Activated CD8-positive, alpha-beta memory T cell treated with anti-CD3 and anti-CD28 coated beads for 36 hours (primary cell): ENCODE data around the gene SLC6A3. TPM values are rescaled to one million over a fixed set of nuclear protein-coding genes. Genes with fewer than 3 reads are reported as not detected.

Source experiments
- CTCF ChIA-PET: fragments of 350-600 bp; sonication (Branson Sonifier 250); formaldehyde crosslinking; loops from one replicate; lab custom pipeline; 2021; ENCODE audit warnings: antibody characterized with exemption; lab: Charles Lee
- POLR2A ChIA-PET: fragments of 350-600 bp; sonication (Branson Sonifier 250); formaldehyde crosslinking; loops from one replicate; lab custom pipeline; 2021; ENCODE audit warnings: antibody characterized with exemption; lab: Charles Lee
- total RNA-seq, 2 experiments: library from RNA; stranded (reverse); gene quantifications; one replicate each; pipeline ENCODE4 v1.2.3, GENCODE V29; 2021

Gene SLC6A3
- total RNA-seq, 2 experiments from 2014 or later, result 0.08 TPM; not detected in 1

DNA sequence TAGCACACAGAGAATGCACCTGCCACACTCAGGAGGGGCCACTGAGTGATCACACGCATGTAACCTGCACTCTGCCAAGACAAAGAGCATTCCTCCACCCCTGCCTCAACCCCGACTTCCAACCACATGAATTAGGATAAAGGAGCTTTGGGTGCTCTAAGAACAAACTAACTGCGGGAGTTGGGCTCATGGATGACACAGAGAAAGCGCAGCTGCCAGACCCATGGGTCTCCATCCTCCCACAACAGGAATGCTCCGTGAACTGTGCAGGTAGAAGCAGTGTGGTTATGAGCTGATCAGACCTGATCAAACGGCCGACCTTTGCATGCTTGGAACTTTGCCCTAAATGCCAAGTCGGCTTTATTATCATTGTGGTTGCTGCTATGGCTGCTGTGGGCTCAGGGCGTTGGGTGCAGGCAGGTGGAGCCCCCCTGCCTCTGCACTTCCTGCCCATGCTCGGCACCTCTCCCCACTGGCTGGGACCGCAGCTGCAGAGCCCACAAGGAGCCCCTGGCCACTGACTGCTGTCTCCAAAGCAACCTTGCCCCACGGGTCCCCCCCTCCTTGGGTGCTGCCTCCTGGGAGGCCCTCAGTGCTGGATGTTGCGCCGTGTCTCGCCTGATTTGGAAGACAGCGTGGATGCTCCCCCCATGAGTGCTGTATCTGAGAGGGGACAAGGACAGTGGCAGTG lies 2.6 kb upstream of the SLC6A3 start:
- ChIA-PET CTCF (interaction anchor here (1.6 kb wide), 1 partner anchor 68 kb away, joined by 6 read pairs; no protein-coding TSS in a partner anchor), POLR2A (no interaction called here)

DNA sequence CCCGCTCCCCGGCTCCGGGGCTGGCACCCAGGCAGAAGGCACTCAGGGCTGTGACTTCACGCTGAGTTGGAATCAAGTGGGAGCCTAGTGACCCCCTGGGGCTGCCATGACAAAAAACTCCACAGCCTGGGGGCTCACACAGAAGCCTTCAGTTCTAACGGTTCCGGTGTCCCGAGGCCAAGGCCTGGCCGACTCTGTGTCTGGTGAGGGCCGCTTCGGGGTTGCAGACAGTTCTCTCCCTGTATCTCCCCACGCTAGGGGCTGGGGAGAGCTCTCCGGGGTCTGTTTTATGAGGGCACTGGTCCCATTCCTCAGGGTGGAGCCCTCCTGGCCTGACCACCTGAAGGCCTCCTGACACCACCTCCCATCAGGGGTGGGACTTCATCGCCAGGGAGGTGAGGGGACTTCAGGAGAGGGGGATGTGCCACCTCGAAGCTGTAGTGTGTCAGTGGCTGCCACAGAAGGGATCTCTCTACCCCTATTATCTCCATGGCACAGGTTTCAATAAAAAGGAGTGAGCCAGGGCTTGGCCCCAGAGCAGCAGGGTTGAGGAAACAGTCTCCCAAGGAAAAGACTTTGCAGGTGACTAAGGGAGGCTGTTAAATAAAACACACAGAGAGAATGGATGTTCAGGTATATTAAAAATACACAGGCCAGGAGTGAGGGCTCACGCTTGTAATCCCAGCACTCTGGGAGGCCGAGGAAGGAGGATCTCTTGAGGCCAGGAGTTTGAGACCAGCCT lies 1.5 kb upstream of the SLC6A3 start:
- CTCF ChIA-PET, result no interaction called here
- POLR2A ChIA-PET, result no interaction called here

DNA sequence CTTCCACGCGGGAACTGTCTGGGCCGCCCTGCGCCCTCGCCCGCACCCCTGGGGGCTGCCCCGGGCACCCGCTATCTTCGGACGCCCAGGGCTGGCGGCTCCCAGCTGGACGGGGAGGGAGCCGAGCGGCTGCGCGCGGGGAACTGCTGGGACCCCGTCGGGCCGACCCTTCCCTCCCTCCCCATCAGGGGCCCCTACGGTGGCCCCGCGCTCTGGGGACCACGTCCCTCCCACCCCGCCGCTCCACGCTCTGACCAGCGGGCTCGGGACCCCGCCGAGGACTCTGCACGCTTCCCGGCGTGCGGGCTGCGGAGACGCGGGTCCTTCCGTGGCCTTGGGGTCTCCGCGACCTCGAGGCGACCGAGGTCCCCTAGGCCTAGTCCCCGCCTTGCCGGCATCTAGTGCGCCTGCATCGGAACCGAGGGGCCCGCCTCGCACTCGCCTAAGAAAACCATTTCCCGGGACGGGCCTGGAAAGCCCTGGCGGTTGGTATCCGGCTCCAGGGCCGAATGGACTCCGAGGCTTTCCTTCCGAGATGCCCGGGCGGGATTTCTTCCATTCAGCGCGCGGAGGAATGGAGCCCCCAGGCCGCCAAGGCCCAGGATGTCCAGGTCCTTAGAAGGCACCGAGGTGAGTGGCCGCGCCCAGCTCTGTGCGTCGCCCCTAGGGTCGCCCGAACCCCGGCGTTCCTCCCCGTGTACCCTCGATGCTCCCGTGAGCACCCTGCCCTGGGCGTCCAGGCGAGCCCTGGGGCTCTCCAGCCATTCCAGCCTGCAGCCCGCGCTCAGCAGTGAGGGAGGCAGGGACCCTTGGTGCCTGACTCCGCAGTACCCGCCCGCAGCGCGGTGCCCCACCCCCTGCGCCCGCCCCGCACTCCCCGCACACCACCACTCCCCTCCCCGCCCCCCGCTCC lies 705 bp upstream of the SLC6A3 start:
- ChIA-PET CTCF (no interaction called here), POLR2A (no interaction called here)

DNA sequence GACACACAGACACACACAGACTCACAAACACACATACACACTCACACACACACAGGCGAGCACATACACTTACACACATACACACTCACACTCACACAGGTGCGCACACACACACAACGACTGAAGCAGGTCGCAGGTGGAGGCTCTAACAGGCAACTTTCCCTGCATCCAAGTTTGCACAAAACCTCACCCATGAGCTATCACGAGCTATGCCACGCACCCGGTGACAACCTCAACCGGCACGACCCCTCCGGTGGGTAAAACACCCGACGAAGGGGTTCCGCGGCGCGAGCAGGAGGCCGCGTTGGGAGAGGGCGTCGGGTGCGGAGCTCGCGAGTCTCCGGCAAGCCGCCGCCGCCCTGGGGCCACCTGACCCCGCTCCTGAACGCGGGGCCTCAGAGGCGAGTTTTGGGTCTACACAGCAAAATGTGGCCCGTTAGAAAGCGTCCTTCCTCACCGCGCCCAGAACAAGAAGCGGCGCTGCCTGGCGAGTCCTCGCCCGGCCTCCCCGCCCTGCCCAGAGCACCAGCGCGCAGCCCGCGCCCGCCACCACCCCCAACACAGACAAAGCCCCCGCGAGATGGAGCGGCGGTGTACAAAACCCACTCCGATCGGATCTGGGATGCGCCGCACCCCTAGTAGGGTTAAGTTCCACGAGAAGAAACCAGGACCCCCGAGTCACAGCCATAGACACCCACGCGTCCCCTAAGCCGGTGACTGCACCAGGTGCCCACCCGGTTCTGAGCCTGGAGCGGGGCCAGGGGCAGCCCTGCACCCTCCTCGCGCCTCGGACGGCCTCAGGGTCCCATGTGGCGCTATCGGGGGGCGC lies 665 bp downstream of the SLC6A3 start:
- CTCF ChIA-PET, result interaction anchor here (1.6 kb wide), 1 partner anchor 64 kb away, joined by 3 read pairs; no protein-coding TSS in a partner anchor
- POLR2A ChIA-PET, result no interaction called here

DNA sequence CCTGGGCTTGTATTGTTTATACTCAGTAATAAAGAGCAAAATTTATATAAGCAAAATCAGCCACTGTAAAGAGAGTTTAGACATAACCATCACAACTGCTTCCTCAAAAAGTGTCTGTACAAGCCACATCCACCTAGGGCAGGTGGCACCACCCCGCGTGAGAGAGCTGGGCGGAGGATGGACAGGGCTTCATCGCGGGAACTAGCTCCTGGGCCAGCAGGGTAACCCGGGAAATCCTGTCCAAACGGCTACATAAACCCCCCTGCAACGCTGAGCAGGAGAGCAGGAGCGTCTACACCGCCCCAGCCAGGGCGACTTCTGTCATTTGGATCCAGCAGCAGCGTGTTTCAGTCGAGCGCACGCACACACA lies 1.3 kb downstream of the SLC6A3 start:
- ChIA-PET POLR2A (no interaction called here), CTCF (interaction anchor here (1.6 kb wide), 1 partner anchor 64 kb away, joined by 3 read pairs; no protein-coding TSS in a partner anchor)

DNA sequence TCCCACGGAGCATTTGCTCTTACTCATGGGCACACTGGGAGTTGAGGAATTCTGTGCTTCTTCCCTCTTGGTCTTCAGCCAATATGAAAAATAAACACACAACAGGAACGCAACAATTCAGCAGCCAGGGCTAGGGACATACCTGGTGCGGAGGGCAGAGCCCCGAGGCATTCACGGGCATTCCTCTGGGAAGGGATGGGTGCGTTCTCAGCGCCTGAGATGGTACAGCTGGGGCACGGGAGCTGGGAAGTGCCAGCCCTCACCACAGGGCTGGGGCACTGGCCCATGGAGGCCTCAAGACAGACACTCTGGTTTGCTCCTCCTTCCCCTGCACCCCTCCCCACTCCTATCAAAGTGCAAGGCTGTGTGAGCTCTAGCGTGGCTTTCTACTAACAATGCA lies 2.1 kb downstream of the SLC6A3 start:
- POLR2A ChIA-PET, result no interaction called here
- CTCF ChIA-PET, result interaction anchor here (1.6 kb wide), 1 partner anchor 63 kb away, joined by 3 read pairs; no protein-coding TSS in a partner anchor

DNA sequence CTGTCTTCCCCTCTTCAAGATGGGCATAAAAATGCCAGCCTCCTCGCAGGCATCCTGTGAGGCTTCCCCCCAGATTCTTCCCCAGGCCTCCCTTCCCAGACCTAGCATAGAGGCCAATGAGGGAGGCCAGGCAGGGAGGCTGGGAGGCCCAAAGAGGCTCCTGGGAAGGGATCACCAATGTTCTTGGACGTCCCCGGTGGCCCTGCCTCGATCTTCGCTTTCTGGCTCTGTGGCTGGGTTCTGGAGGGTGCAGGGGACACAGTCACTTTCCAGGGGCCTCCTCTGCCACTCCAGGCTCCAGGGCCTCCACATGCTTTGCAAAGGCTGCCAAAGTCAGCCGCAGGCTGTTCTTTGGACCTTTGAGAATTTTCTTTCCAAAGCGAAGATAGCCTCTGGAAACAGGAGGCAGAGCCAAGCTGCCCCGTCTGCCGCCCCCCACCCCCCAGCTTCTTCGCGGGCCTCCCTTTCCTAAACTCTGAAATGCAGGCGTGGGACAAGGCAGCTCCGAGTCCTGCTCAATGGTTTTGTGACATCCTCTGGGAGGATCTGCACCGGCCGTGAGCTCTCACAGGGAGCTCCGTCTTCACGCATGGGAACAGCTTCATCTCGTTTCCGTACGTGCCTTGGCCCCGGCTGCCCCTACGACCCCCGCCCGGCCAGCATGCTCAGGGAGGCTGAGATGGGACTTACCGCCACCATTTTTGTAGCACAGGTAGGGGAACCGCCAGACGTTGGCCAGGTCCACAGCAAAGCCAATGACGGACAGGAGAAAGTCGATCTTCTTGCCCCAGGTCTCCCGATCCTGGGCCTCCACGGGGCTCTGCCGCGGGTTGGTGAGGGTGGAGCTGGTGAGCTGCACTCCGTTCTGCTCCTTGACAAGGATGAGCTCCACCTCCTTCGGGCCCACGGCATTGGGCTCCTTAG lies 2.8 kb downstream of the SLC6A3 start:
- ChIA-PET POLR2A (no interaction called here), CTCF (interaction anchor here (1.6 kb wide), 1 partner anchor 62 kb away, joined by 3 read pairs; no protein-coding TSS in a partner anchor)

DNA sequence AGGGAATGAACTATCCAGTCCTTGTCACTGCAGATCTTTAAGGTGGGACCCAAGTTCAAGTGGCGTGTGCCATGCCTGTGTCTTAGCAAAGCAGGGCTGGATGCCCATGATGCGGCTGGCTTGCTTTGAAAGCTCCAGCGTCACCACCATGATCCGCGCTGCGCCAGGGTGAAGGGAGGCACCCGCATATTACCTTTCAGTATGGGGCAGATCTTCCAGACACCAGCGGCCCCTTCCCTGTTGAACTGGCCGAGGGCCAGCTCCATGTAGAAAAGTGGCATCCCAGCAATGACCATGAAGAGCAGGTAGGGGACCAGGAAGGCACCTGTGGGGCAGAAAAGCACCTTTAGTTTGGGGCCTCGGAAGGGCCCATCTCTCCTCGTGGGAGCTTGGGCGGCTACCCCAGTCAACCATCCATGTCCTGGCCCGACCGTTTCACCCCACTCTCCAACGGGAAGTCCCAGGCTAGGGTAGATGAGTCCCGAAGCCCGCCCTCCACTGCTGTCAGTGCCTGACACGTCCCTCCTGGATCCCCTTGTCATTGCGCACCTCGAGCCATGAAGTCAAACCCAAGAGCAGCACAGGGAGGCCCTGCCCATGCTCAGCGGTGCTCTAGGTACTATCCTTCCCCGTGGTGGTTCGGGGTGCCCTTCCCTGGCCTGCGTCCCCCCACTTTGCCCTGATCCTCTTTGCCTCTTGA lies 3.9 kb downstream of the SLC6A3 start:
- CTCF ChIA-PET, result no interaction called here
- POLR2A ChIA-PET, result no interaction called here

DNA sequence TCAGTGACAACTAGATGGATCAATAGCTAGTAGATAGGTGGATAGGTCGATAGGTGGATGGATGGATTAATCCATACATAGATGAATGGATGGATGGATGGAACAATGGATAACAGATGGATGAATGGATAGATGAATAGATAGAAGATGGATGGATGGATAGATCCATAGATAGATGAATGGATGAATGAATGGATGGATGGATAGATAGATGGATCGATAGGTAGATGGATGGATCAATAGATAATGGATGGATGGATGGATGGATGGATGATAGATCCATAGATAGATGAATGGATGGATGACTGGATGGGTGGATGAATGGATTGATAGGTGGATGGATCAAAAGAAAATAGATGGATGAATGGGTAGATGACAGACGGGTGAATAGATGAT lies 5.1 kb downstream of the SLC6A3 start:
- POLR2A ChIA-PET, result no interaction called here
- CTCF ChIA-PET, result no interaction called here

DNA sequence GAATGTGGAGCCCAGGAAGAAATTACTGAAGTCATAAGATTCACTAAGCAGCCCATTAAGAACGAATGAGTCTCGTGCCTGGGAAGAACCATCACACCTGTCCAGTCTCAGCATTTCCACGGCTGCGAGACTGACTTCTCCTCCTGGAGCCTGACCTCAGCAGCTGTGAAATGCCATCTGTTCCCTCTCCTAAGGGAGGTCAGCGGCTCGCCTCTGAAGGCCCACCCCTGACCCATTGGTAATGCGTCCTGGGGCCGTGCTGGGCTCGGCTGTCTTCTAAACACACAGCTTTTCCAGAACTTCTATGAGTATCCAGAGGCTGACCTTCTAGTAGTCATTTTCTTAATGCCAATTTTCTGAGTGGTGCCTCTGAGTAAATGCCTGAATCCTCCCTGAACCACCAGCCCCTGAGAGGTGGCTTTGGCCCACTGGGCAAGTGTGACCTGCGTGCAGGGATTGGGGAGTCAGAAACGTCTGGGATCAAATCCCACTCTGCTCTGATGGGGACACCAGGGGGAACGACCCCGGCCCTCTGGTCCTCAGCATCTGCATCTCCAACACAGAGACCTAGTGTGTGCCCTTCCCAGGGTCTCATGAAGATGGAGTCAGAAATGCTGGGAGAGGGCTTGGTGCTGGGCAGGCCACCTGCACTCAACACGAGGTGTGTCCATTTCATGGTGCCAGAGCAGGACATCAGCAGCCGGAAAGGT lies 5.7 kb downstream of the SLC6A3 start:
- ChIA-PET CTCF (no interaction called here), POLR2A (no interaction called here)

DNA sequence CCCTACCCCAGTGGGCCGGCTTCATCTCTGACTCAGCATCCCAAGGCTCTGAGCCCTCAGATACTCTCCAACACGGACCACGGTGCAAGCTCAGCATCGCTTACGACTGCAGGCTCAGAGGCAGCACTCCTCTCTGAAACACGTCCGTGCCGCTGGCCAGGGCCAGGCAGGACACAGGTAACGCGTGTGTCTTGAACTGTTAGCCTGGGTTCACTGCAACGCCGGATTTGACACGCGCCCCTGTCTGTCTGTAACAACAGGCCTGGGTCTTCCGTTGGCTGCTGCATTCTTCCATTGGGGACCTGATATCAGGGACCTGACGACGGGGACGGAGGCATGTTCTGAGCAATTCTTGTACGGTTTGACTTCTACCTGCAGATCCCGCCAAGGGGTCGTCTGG lies 6.4 kb downstream of the SLC6A3 start:
- ChIA-PET POLR2A (no interaction called here), CTCF (no interaction called here)

DNA sequence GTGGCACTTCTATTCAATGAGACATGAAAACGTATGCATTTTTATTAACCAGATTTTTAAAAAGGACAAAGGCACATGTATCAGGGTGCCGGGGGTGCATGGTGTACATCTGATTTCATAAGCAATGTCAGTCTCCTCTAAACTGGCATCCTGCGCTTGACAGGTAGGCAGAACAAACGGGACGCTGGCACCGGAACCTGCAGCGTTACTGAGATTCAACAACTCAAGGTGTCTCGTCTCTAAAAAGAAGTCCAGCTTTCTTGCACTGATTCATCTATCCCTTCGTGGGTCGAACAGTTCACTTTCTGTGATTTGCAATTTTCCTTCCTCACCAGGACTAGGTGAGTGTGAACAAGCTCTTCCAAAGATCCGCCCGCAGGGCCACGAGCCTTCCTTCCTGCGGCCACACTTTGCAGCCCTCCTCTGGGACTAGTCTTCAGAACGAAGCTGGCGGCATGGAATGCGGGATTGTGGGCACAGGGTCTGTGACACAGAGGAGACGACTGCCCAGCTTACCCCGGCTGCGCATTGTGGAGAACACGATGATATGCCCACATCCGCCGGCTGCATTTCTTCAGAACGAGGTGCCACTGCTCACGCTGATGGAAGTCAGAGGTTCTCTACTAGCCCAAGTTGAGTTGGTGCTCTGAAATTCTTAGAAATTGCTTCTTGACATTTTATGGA lies 7.2 kb downstream of the SLC6A3 start:
- CTCF ChIA-PET, result no interaction called here
- POLR2A ChIA-PET, result no interaction called here

DNA sequence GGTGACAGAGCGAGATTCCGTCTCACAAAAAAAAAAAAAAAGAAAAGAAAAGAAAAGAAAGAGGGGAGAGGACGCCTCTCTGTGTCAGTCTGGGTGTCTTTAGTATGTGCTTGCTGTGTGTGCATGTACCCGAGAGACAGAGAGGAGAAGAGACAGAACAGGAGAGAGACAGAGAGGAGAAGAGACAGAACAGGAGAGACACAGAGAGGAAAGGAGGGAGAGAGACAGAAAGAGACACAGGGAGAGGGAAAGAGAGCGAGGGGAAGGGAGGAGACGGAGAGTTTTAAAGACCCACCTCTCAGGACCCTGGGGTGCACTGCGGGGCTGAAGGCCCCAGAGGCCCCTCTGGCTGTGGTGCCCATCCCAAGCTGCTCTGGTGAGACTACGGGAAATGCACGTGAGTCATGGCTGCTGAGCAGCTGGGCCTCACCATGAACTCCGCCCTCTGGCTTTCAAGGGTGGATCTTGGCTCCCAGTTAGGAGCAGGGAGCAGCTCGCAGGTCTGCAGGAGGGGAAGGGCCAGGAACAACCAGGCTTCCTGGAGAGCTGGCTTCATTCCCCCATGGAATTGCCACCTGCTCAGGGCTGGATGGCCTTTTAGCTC lies 7.9 kb downstream of the SLC6A3 start:
- CTCF ChIA-PET, result interaction anchor here (0.7 kb wide), 1 partner anchor 40 kb away, joined by 4 read pairs; no protein-coding TSS in a partner anchor
- POLR2A ChIA-PET, result no interaction called here

DNA sequence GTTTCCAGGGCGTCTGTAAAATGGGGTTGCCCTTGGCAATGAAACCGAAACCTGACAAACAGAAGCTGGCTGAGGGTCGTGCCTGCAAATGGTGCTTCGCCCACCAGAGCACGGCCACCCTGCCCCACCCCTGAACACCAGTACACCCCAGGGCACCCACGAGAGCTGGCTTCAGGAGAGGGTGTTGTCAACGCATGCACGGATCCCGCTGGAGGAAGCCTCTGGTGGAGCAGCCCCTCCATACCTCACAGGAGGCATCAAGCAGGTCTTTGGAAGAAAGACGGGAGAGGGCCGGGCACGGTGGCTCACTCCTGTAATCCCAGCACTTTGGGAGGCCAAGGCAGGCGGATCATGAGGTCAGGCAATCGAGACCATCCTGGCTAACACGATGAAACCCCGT lies 8.6 kb downstream of the SLC6A3 start:
- POLR2A ChIA-PET, result no interaction called here
- CTCF ChIA-PET, result interaction anchor here (0.7 kb wide), 1 partner anchor 40 kb away, joined by 4 read pairs; no protein-coding TSS in a partner anchor

DNA sequence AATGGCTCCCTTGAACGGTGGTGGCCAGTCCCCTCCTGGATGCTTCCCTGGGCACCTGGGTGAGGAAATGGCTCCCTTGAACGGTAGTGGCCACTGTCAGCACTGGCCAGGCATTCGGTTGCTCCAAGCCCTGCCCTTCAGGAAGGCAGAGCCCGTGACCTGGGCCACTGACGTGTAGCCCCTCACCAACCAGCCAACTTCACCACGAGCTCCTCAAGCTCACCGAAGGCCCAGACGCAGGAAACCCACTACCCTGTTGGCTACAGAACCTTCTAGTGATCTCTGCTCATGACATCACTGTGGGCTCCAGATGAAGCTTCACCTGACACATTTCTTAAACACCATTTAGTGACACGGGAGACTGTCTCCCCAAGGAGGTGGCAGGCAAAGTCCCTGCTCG lies 9.2 kb downstream of the SLC6A3 start:
- POLR2A ChIA-PET, result no interaction called here
- CTCF ChIA-PET, result no interaction called here

DNA sequence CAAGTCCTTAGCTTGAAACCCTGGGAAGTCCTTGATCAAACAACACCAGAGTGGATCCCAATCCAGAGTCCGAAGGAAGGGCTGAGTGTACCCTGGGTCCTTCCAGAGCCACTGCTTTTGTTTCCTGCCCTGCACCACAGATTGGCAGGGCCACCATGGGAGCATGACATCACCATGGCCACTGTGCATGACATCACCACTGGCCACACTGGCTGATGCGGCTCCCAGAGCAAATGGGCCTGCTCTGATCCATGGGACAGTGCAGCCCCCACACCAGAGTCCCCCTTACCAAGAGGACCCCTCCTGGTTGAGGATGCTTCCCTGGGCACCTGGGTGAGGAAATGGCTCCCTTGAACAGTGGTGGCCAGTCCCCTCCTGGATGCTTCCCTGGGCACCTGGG lies 9.9 kb downstream of the SLC6A3 start:
- CTCF ChIA-PET, result no interaction called here
- POLR2A ChIA-PET, result no interaction called here
